IMR-90 (cell line): ENCODE measurements around the gene FGD5. TPM values are rescaled to one million over a fixed set of nuclear protein-coding genes. Genes with fewer than 3 reads are reported as not detected.

ENCODE experiments used
- ATAC-seq: fragments of 200-7000 bp; cut with Tn5 transposase; 2 replicates; pipeline ENCODE4 v1.9.1; 2020; ENCODE audit warnings: low read depth, mild to moderate bottlenecking, moderate library complexity
- BruUV-seq: library from RNA; stranded (reverse); fragments of 400-500 nt; replicated peaks from 2 replicates; lab custom pipeline; 2021; lab: Mats Ljungman, UMichigan
- CTCF ChIA-PET: fragments of 300-600 bp; formaldehyde crosslinking; extraction: SDS; loops from one replicate; lab custom pipeline; 2021; ENCODE audit warnings: antibody characterized with exemption; lab: Yijun Ruan, JAX
- POLR2A ChIA-PET: fragments of 300-600 bp; sonication (Branson Sonifier 250); formaldehyde crosslinking; loops from one replicate; lab custom pipeline; 2022; ENCODE audit warnings: antibody characterized with exemption; ENCODE audit not compliant: unreplicated experiment; lab: Charles Lee
- DNase-seq: peaks from one replicate; pipeline ENCODE4 v3.0.0; 2013
- H2AFZ ChIP-seq: replicated peaks from 2 replicates; pipeline ENCODE3; 2013; ENCODE audit warnings: low read length, mild to moderate bottlenecking; ENCODE audit not compliant: poor library complexity
- H2AK5ac ChIP-seq: 2 replicates; pipeline ENCODE4 v1.6.1; 2013; ENCODE audit warnings: low read depth, low read length, inconsistent platforms
- H2AK9ac ChIP-seq: replicated peaks from 2 replicates; pipeline ENCODE3; 2013; ENCODE audit warnings: mild to moderate bottlenecking, low read depth, low read length, moderate library complexity; ENCODE audit not compliant: poor library complexity
- H2BK120ac ChIP-seq: 2 replicates; pipeline ENCODE4 v1.6.1; 2013; ENCODE audit warnings: low read depth, low read length, inconsistent platforms
- H2BK15ac ChIP-seq: 3 replicates; pipeline ENCODE4 v1.6.1; 2013; ENCODE audit warnings: low read depth, low read length, inconsistent platforms
- H2BK20ac ChIP-seq: 2 replicates; pipeline ENCODE4 v1.6.1; 2013; ENCODE audit warnings: low read depth, mild to moderate bottlenecking, inconsistent platforms, low read length, moderate library complexity
- H2BK5ac ChIP-seq: 2 replicates; pipeline ENCODE4 v1.6.1; 2013; ENCODE audit warnings: mild to moderate bottlenecking, low read depth, low read length, inconsistent platforms; ENCODE audit not compliant: poor library complexity, severe bottlenecking
- H3K14ac ChIP-seq: replicated peaks from 2 replicates; pipeline ENCODE4 v1.6.1; 2013; ENCODE audit warnings: low read depth, low read length, inconsistent platforms
- H3K18ac ChIP-seq: 2 replicates; pipeline ENCODE4 v1.6.1; 2013; ENCODE audit warnings: low read depth, low read length, control low read depth
- H3K23ac ChIP-seq: 2 replicates; pipeline ENCODE4 v1.6.1; 2013; ENCODE audit warnings: low read depth, low read length, inconsistent platforms
- H3K27ac ChIP-seq: 2 replicates; pipeline ENCODE4 v1.5.1; 2013; ENCODE audit warnings: mild to moderate bottlenecking, control low read depth, low read length; ENCODE audit not compliant: insufficient read depth
- H3K27me3 ChIP-seq: 2 replicates; pipeline ENCODE4 v1.6.1; 2013; ENCODE audit warnings: low read length; ENCODE audit not compliant: control insufficient read depth, insufficient read depth
- H3K36me3 ChIP-seq: 2 replicates; pipeline ENCODE4 v1.6.1; 2013; ENCODE audit warnings: low read length, mixed read lengths; ENCODE audit not compliant: control insufficient read depth, insufficient read depth
- H3K4ac ChIP-seq: 2 replicates; pipeline ENCODE4 v1.6.1; 2013; ENCODE audit warnings: low read depth, low read length, inconsistent platforms
- H3K4me1 ChIP-seq: 2 replicates; pipeline ENCODE4 v1.6.1; 2013; ENCODE audit warnings: low read length, mixed read lengths; ENCODE audit not compliant: control insufficient read depth, insufficient read depth
- H3K4me2 ChIP-seq: 2 replicates; pipeline ENCODE4 v1.6.1; 2013; ENCODE audit warnings: low read depth, mild to moderate bottlenecking, control low read depth, low read length, moderate library complexity
- H3K4me3 ChIP-seq: 2 replicates; pipeline ENCODE4 v1.5.1; 2013; ENCODE audit warnings: low read depth, mild to moderate bottlenecking, control low read depth, low read length, moderate library complexity; ENCODE audit not compliant: insufficient read depth
- H3K56ac ChIP-seq: 2 replicates; pipeline ENCODE4 v1.6.1; 2013; ENCODE audit warnings: low read length, inconsistent platforms; ENCODE audit not compliant: insufficient read depth; ENCODE audit errors: extremely low read depth
- H3K79me1 ChIP-seq, 2 experiments: 2 replicates each; pipeline ENCODE4 v1.6.1; 2013; ENCODE audit warnings: low read length in 2 of 2, inconsistent platforms in 1 of 2, low read depth in 1 of 2
- H3K9ac ChIP-seq: 2 replicates; pipeline ENCODE4 v1.6.1; 2013; ENCODE audit warnings: low read depth, low read length, control low read depth
- H3K9me1 ChIP-seq: 2 replicates; pipeline ENCODE4 v1.6.1; 2013; ENCODE audit warnings: low read length, inconsistent platforms; ENCODE audit not compliant: insufficient read depth
- H3K9me3 ChIP-seq: 2 replicates; pipeline ENCODE4 v1.6.1; 2013; ENCODE audit warnings: low read length; ENCODE audit not compliant: control insufficient read depth, insufficient read depth
- H4K20me1 ChIP-seq: 2 replicates; pipeline ENCODE4 v1.6.1; 2013; ENCODE audit warnings: low read length, inconsistent platforms; ENCODE audit not compliant: insufficient read depth
- H4K5ac ChIP-seq: 2 replicates; pipeline ENCODE4 v1.6.1; 2013; ENCODE audit warnings: mild to moderate bottlenecking, low read depth, low read length, control low read depth
- H4K8ac ChIP-seq, 2 experiments: 2 replicates each; pipeline ENCODE4 v1.6.1; 2013; ENCODE audit warnings: low read depth in 2 of 2, low read length in 2 of 2, control low read depth in 1 of 2, inconsistent platforms in 1 of 2
- H4K91ac ChIP-seq: 2 replicates; pipeline ENCODE4 v1.6.1; 2013; ENCODE audit warnings: low read depth, low read length, inconsistent platforms; ENCODE audit not compliant: insufficient read depth
- BHLHE40 ChIP-seq: fragments of 150-350 bp; IDR thresholded peaks from 2 replicates; pipeline ENCODE4 v1.6.1; 2016; ENCODE audit warnings: mild to moderate bottlenecking, low read depth, low read length
- CHD1 ChIP-seq: IDR thresholded peaks from 2 replicates; pipeline ENCODE4 v1.6.1; 2012; ENCODE audit warnings: low read depth, low read length, improper control_type of control experiment
- MAZ ChIP-seq: IDR thresholded peaks from 2 replicates; pipeline ENCODE4 v1.6.1; 2012; ENCODE audit warnings: low read depth, mild to moderate bottlenecking, low read length, improper control_type of control experiment, moderate library complexity, borderline replicate concordance
- MXI1 ChIP-seq: IDR thresholded peaks from 2 replicates; pipeline ENCODE4 v1.6.1; 2012; ENCODE audit warnings: low read depth, mild to moderate bottlenecking, low read length, moderate library complexity, borderline replicate concordance
- POLR2A ChIP-seq: IDR thresholded peaks from 2 replicates; pipeline ENCODE4 v1.6.1; 2012; ENCODE audit warnings: mild to moderate bottlenecking, low read depth, low read length
- RAD21 ChIP-seq: IDR thresholded peaks from 2 replicates; pipeline ENCODE4 v1.6.1; 2012; ENCODE audit warnings: low read length, improper control_type of control experiment
- RCOR1 ChIP-seq: IDR thresholded peaks from 2 replicates; pipeline ENCODE4 v1.6.1; 2012; ENCODE audit warnings: mild to moderate bottlenecking, low read length, improper control_type of control experiment; ENCODE audit not compliant: insufficient replicate concordance
- RFX5 ChIP-seq: IDR thresholded peaks from 2 replicates; pipeline ENCODE4 v1.8.0; 2012; ENCODE audit warnings: low read depth, mild to moderate bottlenecking, low read length, moderate library complexity
- SMC3 ChIP-seq: fragments of 150-350 bp; IDR thresholded peaks from 2 replicates; pipeline ENCODE4 v1.6.1; 2016; ENCODE audit warnings: low read depth, mild to moderate bottlenecking, antibody characterized with exemption, low read length, moderate library complexity
- WGBS, 2 experiments: methylation state at CpG; one replicate each; pipeline versions ENCODE4 v1.1.5 to v1.1.7; 2013; ENCODE audit warnings: missing lambda C conversion rate in 2 of 2; ENCODE audit not compliant: insufficient read length in 1 of 2; ENCODE audit errors: extremely low coverage in 2 of 2; 5-methylcytosine and 5-hydroxymethylcytosine counted together
- dilution Hi-C: fragments of 300-500 bp; cut with HindIII; formaldehyde crosslinking; loops from one replicate; pipeline ENCODE4 v1.14.3; 2018; ENCODE audit warnings: low sequenced_read_pairs; ENCODE audit not compliant: unreplicated experiment
- in situ Hi-C: fragments of 300-500 bp; cut with MboI; formaldehyde crosslinking; loops from 3 replicates; pipeline ENCODE4 v1.14.3; 2019; ENCODE audit warnings: low sequenced_read_pairs, inconsistent platforms, mixed read lengths
- intact Hi-C: fragments of 100-400 bp; cut with micrococcal nuclease; formaldehyde crosslinking; loops from 2 replicates; pipeline ENCODE4 v1.10.0; 2022
- polyA plus RNA-seq, 3 experiments: library from polyadenylated mRNA; depleted of rRNA; stranded (reverse); fragments of >200 nt; gene quantifications; 2 replicates each; pipeline ENCODE4 v1.2.3, GENCODE V29; 2012; ENCODE audit warnings: low replicate concordance in 1 of 3
- total RNA-seq: library from RNA; depleted of rRNA; stranded (reverse); fragments of >200 nt; gene quantifications from 2 replicates; pipeline ENCODE4 v1.2.3, GENCODE V29; 2012
- TF ChIP-seq, protein P1 (sequence below): conservative IDR thresholded peaks from 2 replicates; pipeline ENCODE4 v1.5.1; 2012; ENCODE audit warnings: mild to moderate bottlenecking, low read depth, low read length, improper control_type of control experiment
- TF ChIP-seq, protein P2 (sequence below): fragments of 150-350 bp; IDR thresholded peaks from 2 replicates; pipeline ENCODE4 v1.6.1; 2017; ENCODE audit warnings: mild to moderate bottlenecking, antibody characterized with exemption, low read length, low read depth

The FGD5 gene
- total and polyA plus RNA-seq, 2 of the 4 experiments (the other 2 are of a cell fraction), result not detected

DNA sequence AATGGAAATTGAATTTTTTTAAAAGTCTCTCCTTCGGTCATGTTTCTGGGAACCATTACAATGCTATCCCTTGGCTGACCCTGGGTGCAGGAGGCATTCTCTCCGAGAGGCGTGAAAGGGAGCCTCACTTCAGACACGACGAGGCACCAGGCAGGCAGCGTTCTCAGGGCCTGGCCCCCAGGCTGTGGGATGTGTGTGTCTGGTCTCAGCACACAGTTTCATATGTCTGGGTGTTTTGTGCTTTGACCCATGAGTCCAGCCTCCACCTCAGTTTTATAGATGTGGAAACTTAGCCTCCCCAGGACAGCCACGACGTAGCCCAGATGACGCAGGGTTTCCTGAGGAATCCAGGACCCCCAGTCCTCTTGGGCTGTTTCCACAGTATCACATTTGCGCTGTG lies 34.0 kb downstream of the FGD5 start:
- no peak overlapping the region for H2AK5ac ChIP-seq
- no peak overlapping the region for H2BK20ac ChIP-seq
- BruUV-seq, result no TSS peak
- no peak overlapping the region for H3K4me3 ChIP-seq
- ChIA-PET POLR2A (no interaction called here), CTCF (no interaction called here)
- no peak overlapping the region for H3K18ac ChIP-seq
- no peak for ATAC-seq
- no peaks in the 10 kb centered on the region for H4K20me1 ChIP-seq
- H2BK15ac ChIP-seq, result no peak overlapping the region
- no peak overlapping the region for H4K91ac ChIP-seq
- no peak overlapping the region for H3K4ac ChIP-seq
- no peak for TF ChIP-seq BHLHE40
- TF ChIP-seq CHD1, result no peak
- TF ChIP-seq, protein P1, sequence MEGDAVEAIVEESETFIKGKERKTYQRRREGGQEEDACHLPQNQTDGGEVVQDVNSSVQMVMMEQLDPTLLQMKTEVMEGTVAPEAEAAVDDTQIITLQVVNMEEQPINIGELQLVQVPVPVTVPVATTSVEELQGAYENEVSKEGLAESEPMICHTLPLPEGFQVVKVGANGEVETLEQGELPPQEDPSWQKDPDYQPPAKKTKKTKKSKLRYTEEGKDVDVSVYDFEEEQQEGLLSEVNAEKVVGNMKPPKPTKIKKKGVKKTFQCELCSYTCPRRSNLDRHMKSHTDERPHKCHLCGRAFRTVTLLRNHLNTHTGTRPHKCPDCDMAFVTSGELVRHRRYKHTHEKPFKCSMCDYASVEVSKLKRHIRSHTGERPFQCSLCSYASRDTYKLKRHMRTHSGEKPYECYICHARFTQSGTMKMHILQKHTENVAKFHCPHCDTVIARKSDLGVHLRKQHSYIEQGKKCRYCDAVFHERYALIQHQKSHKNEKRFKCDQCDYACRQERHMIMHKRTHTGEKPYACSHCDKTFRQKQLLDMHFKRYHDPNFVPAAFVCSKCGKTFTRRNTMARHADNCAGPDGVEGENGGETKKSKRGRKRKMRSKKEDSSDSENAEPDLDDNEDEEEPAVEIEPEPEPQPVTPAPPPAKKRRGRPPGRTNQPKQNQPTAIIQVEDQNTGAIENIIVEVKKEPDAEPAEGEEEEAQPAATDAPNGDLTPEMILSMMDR, result no peak
- no peak for TF ChIP-seq RFX5
- TF ChIP-seq POLR2A, result no peak
- TF ChIP-seq, protein P2, sequence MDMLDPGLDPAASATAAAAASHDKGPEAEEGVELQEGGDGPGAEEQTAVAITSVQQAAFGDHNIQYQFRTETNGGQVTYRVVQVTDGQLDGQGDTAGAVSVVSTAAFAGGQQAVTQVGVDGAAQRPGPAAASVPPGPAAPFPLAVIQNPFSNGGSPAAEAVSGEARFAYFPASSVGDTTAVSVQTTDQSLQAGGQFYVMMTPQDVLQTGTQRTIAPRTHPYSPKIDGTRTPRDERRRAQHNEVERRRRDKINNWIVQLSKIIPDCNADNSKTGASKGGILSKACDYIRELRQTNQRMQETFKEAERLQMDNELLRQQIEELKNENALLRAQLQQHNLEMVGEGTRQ, result no peak
- TF ChIP-seq RCOR1, result no peak
- TF ChIP-seq RAD21, result no peak
- no peak for TF ChIP-seq MAZ
- TF ChIP-seq MXI1, result no peak
- TF ChIP-seq SMC3, result no peak
- no peak overlapping the region for H3K27ac ChIP-seq
- H3K27me3 ChIP-seq, result peaks cover 7% of the 10 kb centered on the region; the same call in 1 of the 2 replicates
- H3K9me3 ChIP-seq, result no peaks in the 10 kb centered on the region
- no peak overlapping the region for H3K9ac ChIP-seq
- no peak overlapping the region for H4K5ac ChIP-seq
- no peak overlapping the region for H3K14ac ChIP-seq
- H2AFZ ChIP-seq, result peak overlapping the region; percentile 11
- H3K4me2 ChIP-seq, result no peak overlapping the region
- no peak overlapping the region for H2AK9ac ChIP-seq
- H3K36me3 ChIP-seq, result no peaks in the 10 kb centered on the region
- in situ Hi-C loops, result no loop called here
- intact Hi-C loops, result no loop called here
- DNase-seq, result no peak
- H3K4me1 ChIP-seq, result no peaks in the 10 kb centered on the region
- no peak overlapping the region for H2BK5ac ChIP-seq
- H3K56ac ChIP-seq, result no peak overlapping the region
- dilution Hi-C loops, result no loop called here
- H3K9me1 ChIP-seq, result no peaks in the 10 kb centered on the region
- H4K8ac ChIP-seq, result no peak overlapping the region
- H3K23ac ChIP-seq, result no peak overlapping the region
- H2BK120ac ChIP-seq, result no peak overlapping the region
- H3K79me1 ChIP-seq, result no peaks in the 10 kb centered on the region
- no CpG with 5 or more reads among the region's 10 CpGs for WGBS, 2 experiments
